ENCODE results near the gene ANTXRL.

DNA sequence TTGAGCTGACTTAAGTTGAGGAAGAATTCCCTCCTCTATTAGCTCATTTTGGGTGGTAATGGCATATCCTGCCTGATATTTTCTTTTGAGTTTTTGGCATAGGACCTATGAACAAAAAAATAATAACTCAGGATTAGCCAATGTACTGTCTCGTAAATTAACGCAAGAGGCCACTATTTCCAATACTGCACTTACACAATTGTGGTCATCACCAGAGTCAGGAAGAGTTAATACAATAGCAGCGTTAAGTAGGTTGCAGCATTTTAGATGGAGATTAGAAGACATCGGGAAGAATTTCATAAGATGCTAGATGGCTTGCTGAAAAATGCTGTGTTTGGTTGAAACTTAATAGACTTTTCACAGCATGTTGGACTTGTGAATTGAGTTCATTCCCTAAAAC lies 36.4 kb downstream of the ANTXRL start:
- TF ChIP-seq, protein P1, sequence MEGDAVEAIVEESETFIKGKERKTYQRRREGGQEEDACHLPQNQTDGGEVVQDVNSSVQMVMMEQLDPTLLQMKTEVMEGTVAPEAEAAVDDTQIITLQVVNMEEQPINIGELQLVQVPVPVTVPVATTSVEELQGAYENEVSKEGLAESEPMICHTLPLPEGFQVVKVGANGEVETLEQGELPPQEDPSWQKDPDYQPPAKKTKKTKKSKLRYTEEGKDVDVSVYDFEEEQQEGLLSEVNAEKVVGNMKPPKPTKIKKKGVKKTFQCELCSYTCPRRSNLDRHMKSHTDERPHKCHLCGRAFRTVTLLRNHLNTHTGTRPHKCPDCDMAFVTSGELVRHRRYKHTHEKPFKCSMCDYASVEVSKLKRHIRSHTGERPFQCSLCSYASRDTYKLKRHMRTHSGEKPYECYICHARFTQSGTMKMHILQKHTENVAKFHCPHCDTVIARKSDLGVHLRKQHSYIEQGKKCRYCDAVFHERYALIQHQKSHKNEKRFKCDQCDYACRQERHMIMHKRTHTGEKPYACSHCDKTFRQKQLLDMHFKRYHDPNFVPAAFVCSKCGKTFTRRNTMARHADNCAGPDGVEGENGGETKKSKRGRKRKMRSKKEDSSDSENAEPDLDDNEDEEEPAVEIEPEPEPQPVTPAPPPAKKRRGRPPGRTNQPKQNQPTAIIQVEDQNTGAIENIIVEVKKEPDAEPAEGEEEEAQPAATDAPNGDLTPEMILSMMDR (IDR thresholded peaks at IDR 0.05 in 2 of 3, conservative IDR thresholded peaks at IDR 0.05 in 1 of 3; ENCODE audit: control insufficient read depth in 2 of 3, extremely low read depth in 1 of 3, insufficient read depth in 1 of 3, low read depth in 3 of 3, low read length in 3 of 3): no peak
- TF ChIP-seq EP300 (IDR thresholded peaks at IDR 0.05; ENCODE audit: borderline replicate concordance in 1 of 2, control insufficient read depth in 1 of 2, low read depth in 2 of 2, low read length in 2 of 2) (no peak), RCOR1 (conservative IDR thresholded peaks at IDR 0.05; ENCODE audit: low read depth, low read length) (no peak), POU2F2 (IDR thresholded peaks at IDR 0.05; ENCODE audit: borderline replicate concordance, low read depth, low read length) (no peak), POLR2AphosphoS2 (IDR thresholded peaks at IDR 0.05; ENCODE audit: low read depth, low read length) (no peak), POLR2A (IDR thresholded peaks at IDR 0.05; ENCODE audit: low read depth, low read length) (no peak), EZH2 (IDR thresholded peaks at IDR 0.05; ENCODE audit: borderline replicate concordance, control insufficient read depth, low read depth, low read length) (no peak), SUZ12 (IDR thresholded peaks at IDR 0.05; ENCODE audit: unreplicated experiment) (no peak)
- TF ChIP-seq, protein P2, sequence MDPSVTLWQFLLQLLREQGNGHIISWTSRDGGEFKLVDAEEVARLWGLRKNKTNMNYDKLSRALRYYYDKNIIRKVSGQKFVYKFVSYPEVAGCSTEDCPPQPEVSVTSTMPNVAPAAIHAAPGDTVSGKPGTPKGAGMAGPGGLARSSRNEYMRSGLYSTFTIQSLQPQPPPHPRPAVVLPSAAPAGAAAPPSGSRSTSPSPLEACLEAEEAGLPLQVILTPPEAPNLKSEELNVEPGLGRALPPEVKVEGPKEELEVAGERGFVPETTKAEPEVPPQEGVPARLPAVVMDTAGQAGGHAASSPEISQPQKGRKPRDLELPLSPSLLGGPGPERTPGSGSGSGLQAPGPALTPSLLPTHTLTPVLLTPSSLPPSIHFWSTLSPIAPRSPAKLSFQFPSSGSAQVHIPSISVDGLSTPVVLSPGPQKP (IDR thresholded peaks at IDR 0.05; ENCODE audit: low read depth, low read length): no peak
